Left ventricle myocardium inferior (tissue), 1 donor: ENCODE measurements around the gene ZNF335. TPM values are rescaled to one million over a fixed set of nuclear protein-coding genes. Genes with fewer than 3 reads are reported as not detected.

Source experiments
- DNase-seq: peaks from one replicate; pipeline ENCODE4 v3.0.0-alpha.2; 2020
- H3K27ac ChIP-seq: fragments of 200-600 bp; replicated peaks from 2 replicates; pipeline ENCODE4 v1.8.0; 2021
- H3K27me3 ChIP-seq: fragments of 200-600 bp; 2 replicates; pipeline ENCODE4 v1.8.0; 2021; ENCODE audit warnings: low read depth
- H3K36me3 ChIP-seq: fragments of 200-600 bp; 2 replicates; pipeline ENCODE4 v1.8.0; 2021
- H3K4me1 ChIP-seq: fragments of 200-600 bp; 2 replicates; pipeline ENCODE4 v1.8.0; 2021
- H3K4me3 ChIP-seq: fragments of 200-600 bp; 2 replicates; pipeline ENCODE4 v1.8.0; 2021; ENCODE audit warnings: mild to moderate bottlenecking, moderate library complexity
- H3K9me3 ChIP-seq: fragments of 200-600 bp; replicated peaks from 2 replicates; pipeline ENCODE4 v1.8.0; 2021
- CTCF ChIP-seq: fragments of 200-600 bp; IDR thresholded peaks from 2 replicates; pipeline ENCODE4 v1.8.0; 2021; ENCODE audit warnings: antibody characterized with exemption, mild to moderate bottlenecking, borderline replicate concordance
- intact Hi-C: fragments of 100-400 bp; cut with micrococcal nuclease; formaldehyde crosslinking; loops from one replicate; pipeline ENCODE4 v1.11.0; 2022
- total RNA-seq: library from RNA; stranded (reverse); fragmentation: NEBNext Ultra II Directional; extraction: Animal tissue kit (Norgen Biotek cat#: 25700); gene quantifications from one replicate; pipeline ENCODE4 v1.2.1, GENCODE V29; 2021
- donor health status: DM: no; HTN: yes; CAD: no; lungs with severe emphysema.

ZNF335 gene
- total RNA-seq, 1 donor from 2014 or later: 8.1 TPM

- intact Hi-C loops: no loop called here
- no peaks in the 10 kb centered on the region for H3K36me3 ChIP-seq
- peak overlapping the region; percentile 86 for H3K27ac ChIP-seq
- H3K4me1 ChIP-seq: peaks cover 63% of the 10 kb centered on the region
- DNase-seq: peak; percentile 41
- no peak overlapping the region for H3K4me3 ChIP-seq
- H3K9me3 ChIP-seq: no peaks in the 10 kb centered on the region
- no peak for TF ChIP-seq CTCF
- H3K27me3 ChIP-seq: no peaks in the 10 kb centered on the region
These were observed 53.7 kb downstream of the ZNF335 start for GRCh38 chr20:45918182-45918737.

DNA sequence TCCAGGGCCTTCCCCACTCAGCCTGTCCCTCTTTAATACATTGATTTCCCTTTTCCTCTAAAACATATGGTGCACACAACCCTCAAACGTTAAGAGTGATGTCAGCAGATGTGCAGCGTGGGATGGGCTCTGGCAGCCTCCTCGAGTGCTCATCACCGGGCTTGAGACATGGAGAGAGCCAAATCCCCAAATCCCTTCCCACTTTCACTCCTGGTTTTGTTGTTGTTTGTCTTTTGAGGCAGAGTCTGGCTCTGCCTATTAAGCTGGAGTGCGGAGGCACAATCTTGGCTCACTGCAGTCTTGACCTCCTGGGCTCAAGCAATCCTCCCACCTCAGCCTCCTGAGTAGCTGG lies 54.2 kb downstream of the ZNF335 start:
- intact Hi-C loops: no loop called here
- Histone ChIP-seq H3K4me1 (peaks cover 61% of the 10 kb centered on the region), H3K4me3 (no peak overlapping the region), H3K27ac (peak overlapping the region; percentile 86), H3K27me3 (peaks cover 2% of the 10 kb centered on the region), H3K36me3 (no peaks in the 10 kb centered on the region), H3K9me3 (no peaks in the 10 kb centered on the region)
- peak; percentile 55 for DNase-seq
- no peak for TF ChIP-seq CTCF

DNA sequence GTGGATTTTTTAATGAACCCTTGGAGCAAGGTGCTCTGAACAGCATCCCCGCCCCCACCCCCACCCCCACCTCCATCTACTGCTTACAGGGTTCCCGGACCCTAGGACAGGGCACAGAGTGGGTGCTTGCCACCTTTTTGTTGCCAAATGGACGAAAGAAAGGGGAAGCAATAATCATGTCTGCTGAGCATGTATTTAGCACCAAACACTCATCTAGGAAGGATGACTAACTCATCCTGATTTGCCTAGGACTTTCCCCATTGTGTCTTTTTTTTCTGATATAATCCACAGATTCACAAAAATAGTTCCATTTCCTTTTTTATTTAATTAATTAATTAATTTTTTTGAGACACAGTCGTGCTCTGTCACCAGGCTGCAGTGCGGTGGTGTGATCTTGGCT lies 58.9 kb downstream of the ZNF335 start:
- TF ChIP-seq CTCF: no peak

DNA sequence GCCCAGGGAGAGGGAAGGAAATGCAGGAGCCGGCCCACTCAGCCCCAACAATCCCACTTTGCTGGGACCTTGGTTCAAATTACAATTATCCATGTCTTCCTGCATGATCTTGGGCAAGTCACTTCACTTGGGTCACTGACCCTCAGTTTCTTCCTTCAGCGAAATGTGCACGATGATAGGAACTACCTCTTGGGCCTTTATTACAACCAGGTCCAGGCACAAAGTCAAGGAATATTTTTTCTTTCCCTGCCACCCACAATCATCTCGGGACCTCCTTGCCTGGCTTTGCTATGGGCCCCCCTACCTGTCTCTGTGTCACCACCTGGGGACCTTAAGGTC lies 59.7 kb downstream of the ZNF335 start:
- Histone ChIP-seq H3K27me3 (peaks cover 17% of the 10 kb centered on the region), H3K4me3 (peak overlapping the region; percentile 74), H3K4me1 (peaks cover 34% of the 10 kb centered on the region), H3K27ac (peak overlapping the region; percentile 88), H3K36me3 (peaks cover 4% of the 10 kb centered on the region), H3K9me3 (no peaks in the 10 kb centered on the region)
- DNase-seq: no peak
- TF ChIP-seq CTCF: no peak
- intact Hi-C loops: no loop called here

More for the DNA sequence above, 58.9 kb downstream of the ZNF335 start:
- H3K27me3 ChIP-seq: peaks cover 17% of the 10 kb centered on the region
- H3K4me1 ChIP-seq: peaks cover 42% of the 10 kb centered on the region
- no peaks in the 10 kb centered on the region for H3K9me3 ChIP-seq
- peak overlapping the region; percentile 88 for H3K27ac ChIP-seq
- intact Hi-C loops: no loop called here
- peaks cover 4% of the 10 kb centered on the region for H3K36me3 ChIP-seq
- DNase-seq: no peak
- no peak overlapping the region for H3K4me3 ChIP-seq

DNA sequence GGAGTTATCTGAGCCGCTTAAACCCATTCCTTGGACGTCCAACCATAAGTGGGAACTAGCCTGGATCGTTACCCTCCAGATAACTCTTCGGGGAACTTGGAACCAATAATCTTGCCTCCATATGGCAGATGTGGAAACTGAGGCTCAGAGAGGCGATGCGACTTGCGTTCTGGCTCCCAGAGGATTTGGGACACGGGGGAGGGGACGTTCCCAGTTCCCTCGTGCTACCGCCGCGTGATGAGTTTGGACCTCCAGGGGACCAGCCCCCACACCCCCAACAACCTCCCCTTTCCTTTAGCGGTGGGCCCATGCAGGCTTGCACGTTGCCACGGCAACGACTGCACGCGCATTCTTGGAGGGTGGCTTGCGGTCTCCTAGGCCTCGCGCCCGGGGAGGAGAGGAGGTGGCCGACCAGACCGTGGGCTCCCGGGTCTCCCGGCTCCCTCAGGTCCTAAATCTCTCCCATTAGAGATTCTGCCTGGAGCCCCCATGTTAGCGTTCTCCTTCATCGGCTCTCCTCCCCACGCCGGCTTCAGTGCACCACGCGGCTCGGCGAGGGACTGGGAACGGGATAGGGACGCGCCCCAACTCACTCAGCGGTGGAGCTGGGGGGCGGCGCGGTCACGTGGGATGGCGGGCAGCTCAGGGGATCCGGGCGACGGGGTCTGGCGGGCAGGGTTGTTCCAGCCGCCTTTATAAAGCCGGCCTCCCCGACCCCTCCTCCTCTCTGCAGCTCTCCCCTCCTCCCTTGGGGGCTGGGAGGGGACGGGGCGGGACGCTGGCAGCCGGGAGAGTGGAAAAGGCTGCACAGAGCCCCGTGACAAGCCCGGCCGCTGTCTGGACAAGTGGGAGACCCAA lies 60.3 kb downstream of the ZNF335 start, which contains the start of gene PLTP:
Gene PLTP, minus strand, starts transcription at position 670 of the 858 bp plus-strand sequence. CDS start 703 bp downstream, outside the sequence.
- H3K27me3 ChIP-seq: peaks cover 17% of the 10 kb centered on the region
- DNase-seq: peak; percentile 82
- peak within 1 kb of the TSS; percentile 88 for H3K27ac ChIP-seq
- no peak for TF ChIP-seq CTCF
- H3K4me1 ChIP-seq: peaks cover 31% of the 10 kb centered on the region
- no peaks in the 10 kb centered on the region for H3K9me3 ChIP-seq
- intact Hi-C loops: no loop called here
- H3K36me3 ChIP-seq: peaks cover 4% of the 10 kb centered on the region
- peak within 1 kb of the TSS; percentile 74 for H3K4me3 ChIP-seq
